ENCODE results near the gene CDHR5. TPM values are rescaled to one million over a fixed set of nuclear protein-coding genes. Genes with fewer than 3 reads are reported as not detected.

CDHR5 gene
- total and polyA plus RNA-seq, 9 of the 15 experiments (the other 6 are each of a cell fraction or from before 2014, with no cell fraction given), result 0.16 TPM; not detected in 8

DNA sequence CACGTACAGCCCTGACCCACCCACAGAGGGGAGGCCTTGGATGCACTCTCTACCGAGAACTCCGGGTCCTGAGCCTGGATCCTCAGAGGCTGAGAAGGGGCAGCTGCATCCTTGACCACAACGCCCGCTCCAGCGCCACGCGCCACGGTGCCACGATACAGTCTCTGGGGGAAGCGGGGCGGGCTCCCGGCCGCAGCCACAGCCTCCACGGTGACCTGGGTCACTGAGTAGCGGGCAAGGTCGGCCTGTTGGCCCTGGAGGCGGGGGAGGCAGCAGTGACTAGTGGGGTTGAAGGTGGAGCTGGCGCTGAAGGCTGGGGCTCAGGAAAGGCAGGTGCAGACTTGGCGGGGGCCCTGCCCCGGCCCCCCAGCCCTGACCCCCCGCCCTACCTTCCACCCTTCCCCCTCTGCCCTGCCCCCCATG is 5.1 kb downstream of the CDHR5 start:
- H3K9me3 ChIP-seq (replicated peaks; ENCODE audit: control insufficient read depth, insufficient read depth, low read depth, low read length), result no peaks in the 10 kb centered on the region
- CTCF ChIA-PET (ENCODE audit: low intra/inter-chr PET ratio), result no interaction called here
- peaks cover 3% of the 10 kb centered on the region; the same call in 1 of the 3 replicates for H3K79me2 ChIP-seq (ENCODE audit: control insufficient read depth, insufficient read depth, low read length)
- POLR2A ChIA-PET, result no interaction called here
- no peak overlapping the region for H2AFZ ChIP-seq (ENCODE audit: low read depth, low read length)
- no peak for TF ChIP-seq EP300 (IDR thresholded peaks at IDR 0.05; ENCODE audit: low read length)
- TF ChIP-seq, protein P1, sequence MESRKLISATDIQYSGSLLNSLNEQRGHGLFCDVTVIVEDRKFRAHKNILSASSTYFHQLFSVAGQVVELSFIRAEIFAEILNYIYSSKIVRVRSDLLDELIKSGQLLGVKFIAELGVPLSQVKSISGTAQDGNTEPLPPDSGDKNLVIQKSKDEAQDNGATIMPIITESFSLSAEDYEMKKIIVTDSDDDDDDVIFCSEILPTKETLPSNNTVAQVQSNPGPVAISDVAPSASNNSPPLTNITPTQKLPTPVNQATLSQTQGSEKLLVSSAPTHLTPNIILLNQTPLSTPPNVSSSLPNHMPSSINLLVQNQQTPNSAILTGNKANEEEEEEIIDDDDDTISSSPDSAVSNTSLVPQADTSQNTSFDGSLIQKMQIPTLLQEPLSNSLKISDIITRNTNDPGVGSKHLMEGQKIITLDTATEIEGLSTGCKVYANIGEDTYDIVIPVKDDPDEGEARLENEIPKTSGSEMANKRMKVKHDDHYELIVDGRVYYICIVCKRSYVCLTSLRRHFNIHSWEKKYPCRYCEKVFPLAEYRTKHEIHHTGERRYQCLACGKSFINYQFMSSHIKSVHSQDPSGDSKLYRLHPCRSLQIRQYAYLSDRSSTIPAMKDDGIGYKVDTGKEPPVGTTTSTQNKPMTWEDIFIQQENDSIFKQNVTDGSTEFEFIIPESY (CRISPR knock-in tag; IDR thresholded peaks at IDR 0.05), result 0 out of 2 replicates have a peak, but pooled peaks have one; percentile 24
- TF ChIP-seq, protein P2, sequence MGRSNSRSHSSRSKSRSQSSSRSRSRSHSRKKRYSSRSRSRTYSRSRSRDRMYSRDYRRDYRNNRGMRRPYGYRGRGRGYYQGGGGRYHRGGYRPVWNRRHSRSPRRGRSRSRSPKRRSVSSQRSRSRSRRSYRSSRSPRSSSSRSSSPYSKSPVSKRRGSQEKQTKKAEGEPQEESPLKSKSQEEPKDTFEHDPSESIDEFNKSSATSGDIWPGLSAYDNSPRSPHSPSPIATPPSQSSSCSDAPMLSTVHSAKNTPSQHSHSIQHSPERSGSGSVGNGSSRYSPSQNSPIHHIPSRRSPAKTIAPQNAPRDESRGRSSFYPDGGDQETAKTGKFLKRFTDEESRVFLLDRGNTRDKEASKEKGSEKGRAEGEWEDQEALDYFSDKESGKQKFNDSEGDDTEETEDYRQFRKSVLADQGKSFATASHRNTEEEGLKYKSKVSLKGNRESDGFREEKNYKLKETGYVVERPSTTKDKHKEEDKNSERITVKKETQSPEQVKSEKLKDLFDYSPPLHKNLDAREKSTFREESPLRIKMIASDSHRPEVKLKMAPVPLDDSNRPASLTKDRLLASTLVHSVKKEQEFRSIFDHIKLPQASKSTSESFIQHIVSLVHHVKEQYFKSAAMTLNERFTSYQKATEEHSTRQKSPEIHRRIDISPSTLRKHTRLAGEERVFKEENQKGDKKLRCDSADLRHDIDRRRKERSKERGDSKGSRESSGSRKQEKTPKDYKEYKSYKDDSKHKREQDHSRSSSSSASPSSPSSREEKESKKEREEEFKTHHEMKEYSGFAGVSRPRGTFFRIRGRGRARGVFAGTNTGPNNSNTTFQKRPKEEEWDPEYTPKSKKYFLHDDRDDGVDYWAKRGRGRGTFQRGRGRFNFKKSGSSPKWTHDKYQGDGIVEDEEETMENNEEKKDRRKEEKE (IDR thresholded peaks at IDR 0.05; ENCODE audit: borderline replicate concordance in 1 of 2, control insufficient read depth in 1 of 2, low read depth in 2 of 2, low read length in 1 of 2), result no peak
- TF ChIP-seq, protein P3, sequence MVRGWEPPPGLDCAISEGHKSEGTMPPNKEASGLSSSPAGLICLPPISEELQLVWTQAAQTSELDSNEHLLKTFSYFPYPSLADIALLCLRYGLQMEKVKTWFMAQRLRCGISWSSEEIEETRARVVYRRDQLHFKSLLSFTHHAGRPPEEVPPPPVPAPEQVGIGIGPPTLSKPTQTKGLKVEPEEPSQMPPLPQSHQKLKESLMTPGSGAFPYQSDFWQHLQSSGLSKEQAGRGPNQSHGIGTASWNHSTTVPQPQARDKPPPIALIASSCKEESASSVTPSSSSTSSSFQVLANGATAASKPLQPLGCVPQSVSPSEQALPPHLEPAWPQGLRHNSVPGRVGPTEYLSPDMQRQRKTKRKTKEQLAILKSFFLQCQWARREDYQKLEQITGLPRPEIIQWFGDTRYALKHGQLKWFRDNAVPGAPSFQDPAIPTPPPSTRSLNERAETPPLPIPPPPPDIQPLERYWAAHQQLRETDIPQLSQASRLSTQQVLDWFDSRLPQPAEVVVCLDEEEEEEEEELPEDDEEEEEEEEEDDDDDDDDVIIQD (CRISPR knock-in tag; IDR thresholded peaks at IDR 0.05), result no peak
- no peak for TF ChIP-seq ETV5 (CRISPR knock-in tag; IDR thresholded peaks at IDR 0.05; ENCODE audit: low read depth)
- no peak for FAIRE-seq
- ATAC-seq, result no peak
- no peak overlapping the region for H3K4me2 ChIP-seq (ENCODE audit: insufficient read depth, low read length)
- no peak overlapping the region for H3K4me3 ChIP-seq
- H3K36me3 ChIP-seq (ENCODE audit: control insufficient read depth, insufficient read depth, low read length), result peaks cover 45% of the 10 kb centered on the region; the same call in 2 of the 3 replicates
- no peak overlapping the region for H3K27ac ChIP-seq (ENCODE audit: extremely low read depth, low read depth, low read length)
- H3K9ac ChIP-seq (ENCODE audit: insufficient read depth in 1 of 2, low read depth in 2 of 2, low read length in 2 of 2), result peak overlapping the region in 1 of 2 experiments; percentile 60; a peak in 2 of 4 replicates
- no peaks in the 10 kb centered on the region; the same call in 1 of the 2 replicates for H4K20me1 ChIP-seq (replicated peaks; ENCODE audit: control insufficient read depth, insufficient read depth, low read length)
- intact Hi-C loops (cut with micrococcal nuclease), result loop anchor here (10.0 kb wide), 1 partner anchor 65 kb away; no protein-coding TSS in a partner anchor
- in situ Hi-C loops (cut with MboI), result no loop called here
- BruUV-seq (replicated peaks), result no TSS peak
- no peaks in the 10 kb centered on the region for H3K27me3 ChIP-seq (ENCODE audit: control insufficient read depth in 2 of 2, insufficient read depth in 2 of 2, low read length in 2 of 2)
- H3K9me1 ChIP-seq (ENCODE audit: control insufficient read depth, insufficient read depth, low read length), result peaks cover 6% of the 10 kb centered on the region
- no peak for DNase-seq (ENCODE audit: extremely low read depth in 1 of 4, low spot score in 3 of 4)
- over 99% methylated on average over 9 of the region's 22 CpGs for WGBS (ENCODE audit: insufficient coverage, low coverage, missing lambda C conversion rate)
- H3K4me1 ChIP-seq (replicated peaks in 1 of 2; ENCODE audit: control insufficient read depth in 2 of 2, insufficient read depth in 2 of 2, low read length in 2 of 2), result peaks cover 8 to 74% of the 10 kb centered on the region in 2 experiments; a peak in 4 of 5 replicates
